ENCODE measurements around the gene IGFBP2. TPM values are rescaled to one million over a fixed set of nuclear protein-coding genes. Genes with fewer than 3 reads are reported as not detected.
A peak's percentile ranks its signal among the peaks of the same experiment; 100 is the strongest.

Gene IGFBP2
- polyA plus RNA-seq, 1 of the 3 experiments (the other 2 are of a cell fraction) = 695 TPM

GRCh38 chr2:216696751-216697560, 63.7 kb downstream of the IGFBP2 start:
- whole genome bisulfite sequencing (ENCODE audit: low lambda C conversion rate) = 43% methylated on average over 7 of the region's 7 CpGs
- ChIA-PET CTCF (interaction anchor here (0.7 to 7.5 kb wide), 24 partner anchors 10 to 1015 kb away, joined by 3 to 74 read pairs (median 4); no protein-coding TSS in a partner anchor), POLR2A (no interaction called here)
- no peaks in the 10 kb centered on the region for H3K9me3 ChIP-seq
- H3K4me1 ChIP-seq (ENCODE audit: control insufficient read depth in 1 of 2, insufficient read depth in 2 of 2, low read depth in 1 of 2, low read length in 1 of 2) = peaks cover 44 to 60% of the 10 kb centered on the region in 2 experiments
- H4K20me1 ChIP-seq (ENCODE audit: insufficient read depth) = peaks cover 5% of the 10 kb centered on the region; the same call in 1 of the 2 replicates
- peaks cover 18% of the 10 kb centered on the region for H3F3A ChIP-seq (replicated peaks; ENCODE audit: insufficient read depth)
- H3K36me3 ChIP-seq (replicated peaks in 1 of 2; ENCODE audit: control insufficient read depth in 1 of 2, insufficient read depth in 2 of 2, low read length in 1 of 2) = no peaks in the 10 kb centered on the region
- H3K4me2 ChIP-seq = peak overlapping the region; percentile 53; the same call in 1 of the 2 replicates
- TF ChIP-seq REST (IDR thresholded peaks at IDR 0.05; ENCODE audit: low read depth, low read length) (no peak), RFX5 (IDR thresholded peaks at IDR 0.05; ENCODE audit: low read length) (no peak), ZBTB33 (IDR thresholded peaks at IDR 0.05; ENCODE audit: borderline replicate concordance, low read depth) (no peak), NRF1 (IDR thresholded peaks at IDR 0.05; ENCODE audit: low read depth, low read length) (no peak), RAD21 (IDR thresholded peaks at IDR 0.05; ENCODE audit: low read length) (peak; percentile 66), MAX (IDR thresholded peaks at IDR 0.05; ENCODE audit: low read depth) (peak; percentile 42; the same call in 1 of the 2 replicates), SMC3 (IDR thresholded peaks at IDR 0.05; ENCODE audit: low read depth, low read length) (peak; percentile 40), ELF1 (IDR thresholded peaks at IDR 0.05) (no peak), CTCF (IDR thresholded peaks at IDR 0.05) (peak; percentile 75), USF1 (IDR thresholded peaks at IDR 0.05; ENCODE audit: borderline replicate concordance, low read depth) (no peak), MXI1 (IDR thresholded peaks at IDR 0.05; ENCODE audit: low read depth, low read length) (no peak), FOXM1 (IDR thresholded peaks at IDR 0.05; ENCODE audit: low read depth) (no peak), MEF2A (IDR thresholded peaks at IDR 0.05; ENCODE audit: borderline replicate concordance, low read depth) (no peak), RCOR1 (IDR thresholded peaks at IDR 0.05; ENCODE audit: low read length) (no peak)
- no peaks in the 10 kb centered on the region for H3K9me2 ChIP-seq
- peak overlapping the region; percentile 83; the same call in 1 of the 2 replicates for H2AFZ ChIP-seq (ENCODE audit: low read depth)
- peak overlapping the region; percentile 40 to 53; a peak in 3 of 4 replicates for H3K27ac ChIP-seq (ENCODE audit: low read depth in 2 of 2, low read length in 1 of 2)
- no peaks in the 10 kb centered on the region for H3K27me3 ChIP-seq (ENCODE audit: insufficient read depth)
- no peak overlapping the region; a peak in 1 of 4 replicates for H3K4me3 ChIP-seq (ENCODE audit: low read depth in 2 of 2, low read length in 1 of 2)
- no peak overlapping the region for H3K9ac ChIP-seq
- H3K79me2 ChIP-seq (ENCODE audit: insufficient read depth) = no peaks in the 10 kb centered on the region
- no peak for DNase-seq
